Thyroid gland (tissue), 4 donors: Measurements from ENCODE around the gene CAPZB. TPM values are rescaled to one million over a fixed set of nuclear protein-coding genes. Genes with fewer than 3 reads are reported as not detected.

Source experiments
- DNase-seq, 2 donors: peaks; one replicate each; pipeline ENCODE4 v3.0.0-alpha.2; 2019
- H3K27ac ChIP-seq, 3 donors: fragments of 200-600 bp; sonication (generic); 1 replicate in 2 of 3; 2 replicates in 1 of 3; pipeline ENCODE4 v1.5.1; 2016 to 2019; ENCODE audit warnings: mild to moderate bottlenecking in 1 of 3, moderate library complexity in 1 of 3
- H3K27me3 ChIP-seq: fragments of 200-600 bp; sonication (generic); one replicate; pipeline ENCODE4 v1.5.1; 2019
- H3K36me3 ChIP-seq, 2 donors: fragments of 200-600 bp; sonication (generic); one replicate each; pipeline ENCODE4 v1.5.1; 2016 to 2019
- H3K4me1 ChIP-seq, 2 donors: fragments of 200-600 bp; sonication (generic); one replicate each; pipeline ENCODE4 v1.5.1; 2017 to 2019
- H3K4me3 ChIP-seq, 3 donors: fragments of 200-600 bp; sonication (generic); replicated peaks in 1 of 3; 1 replicate in 2 of 3; 2 replicates in 1 of 3; pipeline ENCODE4 v1.5.1; 2016; ENCODE audit warnings: mild to moderate bottlenecking in 1 of 3
- H3K9me3 ChIP-seq: fragments of 200-600 bp; sonication (generic); one replicate; pipeline ENCODE4 v1.5.1; 2017
- POLR2A ChIP-seq, 2 donors: fragments of 450-650 bp; IDR thresholded peaks; one replicate each; pipeline ENCODE4 v1.6.1; 2017; ENCODE audit warnings: antibody characterized with exemption in 2 of 2, mild to moderate bottlenecking in 2 of 2, moderate library complexity in 1 of 2
- WGBS, 2 donors: methylation state at CpG; one replicate each; pipeline ENCODE4 v1.1.5; 2017; 5-methylcytosine and 5-hydroxymethylcytosine counted together
- intact Hi-C: fragments of 100-400 bp; cut with DNase I; formaldehyde crosslinking; loops from one replicate; pipeline ENCODE4 v1.15.1; 2023
- total RNA-seq, 4 donors: library from RNA; depleted of rRNA; stranded (reverse); fragments of >200 nt; gene quantifications; one replicate each; pipeline ENCODE4 v1.2.3, GENCODE V29; 2016
- TF ChIP-seq, protein P1 (sequence below), 6 experiments: fragments of 200-600 bp in 3 of 6; fragments of 450-650 bp in 3 of 6; sonication (generic) in 3 of 6; IDR thresholded peaks; one replicate each; pipeline ENCODE4 v1.5.1; 2016 to 2019; ENCODE audit warnings: antibody characterized with exemption in 6 of 6, mild to moderate bottlenecking in 2 of 6, inconsistent platforms in 1 of 6, moderate library complexity in 1 of 6

CAPZB gene
- total RNA-seq, 4 donors from 2014 or later = 75.4 to 116 (median 93.1) TPM

GRCh38 chr1:19495799-19496526 is 10.6 kb upstream of the CAPZB start:
- H3K27ac ChIP-seq = peak overlapping the region in 1 of 3 donors; percentile 17
- TF ChIP-seq POLR2A (IDR thresholded peaks at IDR 0.05) = no peak
- TF ChIP-seq, protein P1, sequence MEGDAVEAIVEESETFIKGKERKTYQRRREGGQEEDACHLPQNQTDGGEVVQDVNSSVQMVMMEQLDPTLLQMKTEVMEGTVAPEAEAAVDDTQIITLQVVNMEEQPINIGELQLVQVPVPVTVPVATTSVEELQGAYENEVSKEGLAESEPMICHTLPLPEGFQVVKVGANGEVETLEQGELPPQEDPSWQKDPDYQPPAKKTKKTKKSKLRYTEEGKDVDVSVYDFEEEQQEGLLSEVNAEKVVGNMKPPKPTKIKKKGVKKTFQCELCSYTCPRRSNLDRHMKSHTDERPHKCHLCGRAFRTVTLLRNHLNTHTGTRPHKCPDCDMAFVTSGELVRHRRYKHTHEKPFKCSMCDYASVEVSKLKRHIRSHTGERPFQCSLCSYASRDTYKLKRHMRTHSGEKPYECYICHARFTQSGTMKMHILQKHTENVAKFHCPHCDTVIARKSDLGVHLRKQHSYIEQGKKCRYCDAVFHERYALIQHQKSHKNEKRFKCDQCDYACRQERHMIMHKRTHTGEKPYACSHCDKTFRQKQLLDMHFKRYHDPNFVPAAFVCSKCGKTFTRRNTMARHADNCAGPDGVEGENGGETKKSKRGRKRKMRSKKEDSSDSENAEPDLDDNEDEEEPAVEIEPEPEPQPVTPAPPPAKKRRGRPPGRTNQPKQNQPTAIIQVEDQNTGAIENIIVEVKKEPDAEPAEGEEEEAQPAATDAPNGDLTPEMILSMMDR (IDR thresholded peaks at IDR 0.05) = no peak
- no peaks in the 10 kb centered on the region for H3K36me3 ChIP-seq
- H3K9me3 ChIP-seq = no peaks in the 10 kb centered on the region
- H3K27me3 ChIP-seq = no peaks in the 10 kb centered on the region
- no peak for DNase-seq
- no peak overlapping the region for H3K4me3 ChIP-seq
- 38 to 47% methylated on average over 3 of the region's 3 CpGs for WGBS, 2 donors
- intact Hi-C loops = no loop called here
- H3K4me1 ChIP-seq = peaks cover 4 to 10% of the 10 kb centered on the region in 2 donors

DNA sequence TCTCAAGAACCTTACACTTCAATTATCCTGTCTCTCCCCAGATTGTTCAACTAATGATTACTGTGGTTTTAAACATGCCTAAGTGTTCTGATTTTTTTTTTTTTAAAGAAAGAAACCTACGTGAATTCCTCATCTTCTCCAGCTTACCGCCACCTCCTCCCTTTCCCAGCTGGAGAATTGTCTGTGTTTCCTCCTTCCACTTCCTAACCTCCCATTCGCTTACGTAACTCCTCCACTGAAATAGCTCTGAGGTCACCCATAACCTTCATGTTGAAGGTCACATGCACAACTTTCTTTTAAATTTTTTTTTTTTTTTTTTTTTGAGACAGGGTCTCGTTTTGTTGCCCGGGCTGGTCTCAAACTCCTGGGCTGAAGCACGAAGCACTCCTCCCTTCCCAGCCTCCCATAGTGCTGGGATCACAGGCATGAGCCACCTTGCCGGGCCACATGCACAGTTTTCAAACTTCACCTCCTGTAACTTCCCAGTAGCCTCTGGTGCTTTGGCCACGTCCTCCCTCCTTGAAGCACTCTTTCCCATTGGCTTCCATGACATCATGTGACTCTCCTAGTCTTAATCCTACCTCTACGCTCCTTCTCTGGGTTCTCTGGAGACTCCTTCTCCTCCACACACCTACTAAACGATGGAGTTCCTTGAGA is 9.8 kb upstream of the CAPZB start:
- peaks cover 4 to 10% of the 10 kb centered on the region in 2 donors for H3K4me1 ChIP-seq
- no peaks in the 10 kb centered on the region for H3K36me3 ChIP-seq
- H3K4me3 ChIP-seq = no peak overlapping the region
- intact Hi-C loops = no loop called here
- no peaks in the 10 kb centered on the region for H3K27me3 ChIP-seq
- TF ChIP-seq, protein P1 (IDR thresholded peaks at IDR 0.05) = no peak
- no peak for DNase-seq
- peak overlapping the region in 1 of 3 donors; percentile 17 for H3K27ac ChIP-seq
- whole genome bisulfite sequencing, 2 donors = 76 to 80% methylated on average over 11 of the region's 11 CpGs
- H3K9me3 ChIP-seq = no peaks in the 10 kb centered on the region

GRCh38 chr1:19493547-19493946 is 8.2 kb upstream of the CAPZB start:
- Histone ChIP-seq H3K27me3 (no peaks in the 10 kb centered on the region), H3K4me1 (peaks cover 4 to 10% of the 10 kb centered on the region in 2 donors), H3K4me3 (no peak overlapping the region), H3K27ac (no peak overlapping the region), H3K9me3 (no peaks in the 10 kb centered on the region), H3K36me3 (no peaks in the 10 kb centered on the region)
- DNase-seq = no peak
- intact Hi-C loops = no loop called here
- WGBS, 2 donors = 100% methylated on average over 2 of the region's 2 CpGs
- no peak for TF ChIP-seq POLR2A (IDR thresholded peaks at IDR 0.05)
- TF ChIP-seq, protein P1 (IDR thresholded peaks at IDR 0.05) = no peak

GRCh38 chr1:19489996-19490395 is 4.7 kb upstream of the CAPZB start:
- intact Hi-C loops = loop anchor here (10.0 kb wide), 3 partner anchors 95 to 155 kb away; partner anchors contain the start of gene NBL1
- Histone ChIP-seq H3K9me3 (no peaks in the 10 kb centered on the region), H3K4me3 (no peak overlapping the region), H3K36me3 (no peaks in the 10 kb centered on the region), H3K27me3 (no peaks in the 10 kb centered on the region), H3K27ac (no peak overlapping the region), H3K4me1 (peaks cover 10 to 22% of the 10 kb centered on the region in 2 donors)
- no peak for TF ChIP-seq POLR2A (IDR thresholded peaks at IDR 0.05)
- TF ChIP-seq, protein P1 (IDR thresholded peaks at IDR 0.05) = no peak
- WGBS, 2 donors = 82 to 92% methylated on average over 2 of the region's 2 CpGs
- DNase-seq = no peak

DNA sequence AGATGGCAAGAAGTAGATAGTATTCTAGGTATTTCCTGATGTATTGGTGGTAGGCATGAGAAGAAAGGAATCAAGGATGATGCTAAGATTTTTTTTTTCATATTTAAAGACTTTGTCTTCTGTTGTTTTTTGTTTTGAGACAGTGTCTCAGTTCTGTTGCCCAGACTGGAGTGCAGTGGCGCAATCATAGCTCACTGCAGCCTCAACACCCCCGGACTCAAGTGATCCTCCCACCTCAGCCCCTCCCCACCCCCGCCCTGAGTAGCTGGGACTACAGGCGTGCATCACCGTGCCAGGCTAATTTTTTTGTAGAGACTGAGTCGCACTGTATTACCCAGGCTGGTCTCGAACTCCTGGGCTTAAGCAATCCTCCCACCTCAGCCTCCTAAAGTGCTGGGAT is 2.8 kb upstream of the CAPZB start:
- no peak for DNase-seq

More for the DNA sequence above, 2.8 kb upstream of the CAPZB start:
- H3K27ac ChIP-seq = peak overlapping the region in 2 of 3 donors; percentile 27 to 45
- H3K4me3 ChIP-seq = no peak overlapping the region
- no peaks in the 10 kb centered on the region for H3K36me3 ChIP-seq
- no peaks in the 10 kb centered on the region for H3K27me3 ChIP-seq
- H3K4me1 ChIP-seq = peaks cover 27 to 32% of the 10 kb centered on the region in 2 donors
- WGBS, 2 donors = 82 to 83% methylated on average over 7 of the region's 7 CpGs
- no peak for TF ChIP-seq POLR2A (IDR thresholded peaks at IDR 0.05)
- TF ChIP-seq, protein P1 (IDR thresholded peaks at IDR 0.05) = peak in 1 of 6 experiments; percentile 3
- no peaks in the 10 kb centered on the region for H3K9me3 ChIP-seq
- intact Hi-C loops = loop anchor here (10.0 kb wide), 3 partner anchors 93 to 157 kb away; partner anchors contain the start of gene NBL1
